Mesendoderm (in vitro differentiated cells): ENCODE results near the gene NEIL1.
"Not testable (repeated sequence)": the region's sequence is repeated elsewhere in the genome, so short reads cannot be mapped to it uniquely, and the experiment has no call there.

ENCODE experiments used
- DNase-seq: peaks from one replicate; pipeline ENCODE4 v3.0.0; 2013
- H2AK5ac ChIP-seq: 2 replicates; pipeline ENCODE4 v1.6.1; 2013; ENCODE audit warnings: low read length, inconsistent platforms
- H2BK120ac ChIP-seq: 2 replicates; pipeline ENCODE4 v1.6.1; 2013; ENCODE audit warnings: low read depth, mild to moderate bottlenecking, low read length, moderate library complexity, mixed read lengths
- H2BK15ac ChIP-seq: replicated peaks from 2 replicates; pipeline ENCODE4 v1.6.1; 2013; ENCODE audit warnings: low read depth, mild to moderate bottlenecking, moderate library complexity
- H2BK5ac ChIP-seq: 2 replicates; pipeline ENCODE4 v1.6.1; 2013; ENCODE audit warnings: low read length, inconsistent platforms
- H3K18ac ChIP-seq: 2 replicates; pipeline ENCODE4 v1.6.1; 2013; ENCODE audit warnings: mild to moderate bottlenecking, low read length, mixed read lengths
- H3K23ac ChIP-seq: one replicate; pipeline ENCODE4 v1.6.1; 2013; ENCODE audit warnings: low read length
- H3K27ac ChIP-seq: 2 replicates; pipeline ENCODE4 v1.5.1; 2013; ENCODE audit warnings: low read depth, mild to moderate bottlenecking, inconsistent platforms, low read length, moderate library complexity
- H3K27me3 ChIP-seq: 2 replicates; pipeline ENCODE4 v1.6.1; 2013; ENCODE audit warnings: low read length, control low read depth, mild to moderate bottlenecking, inconsistent platforms; ENCODE audit not compliant: insufficient read depth, poor library complexity
- H3K36me3 ChIP-seq: 2 replicates; pipeline ENCODE4 v1.6.1; 2013; ENCODE audit warnings: low read length, inconsistent platforms; ENCODE audit not compliant: control insufficient read depth, insufficient read depth
- H3K4ac ChIP-seq: one replicate; pipeline ENCODE4 v1.6.1; 2013; ENCODE audit warnings: low read depth, mild to moderate bottlenecking, low read length, moderate library complexity
- H3K4me1 ChIP-seq: 2 replicates; pipeline ENCODE4 v1.6.1; 2013; ENCODE audit warnings: low read depth, low read length, inconsistent platforms; ENCODE audit not compliant: control insufficient read depth
- H3K4me2 ChIP-seq: 2 replicates; pipeline ENCODE4 v1.6.1; 2013; ENCODE audit warnings: low read length
- H3K4me3 ChIP-seq: 2 replicates; pipeline ENCODE4 v1.5.1; 2013; ENCODE audit warnings: mild to moderate bottlenecking, low read length
- H3K56ac ChIP-seq: one replicate; pipeline ENCODE4 v1.6.1; 2013; ENCODE audit warnings: low read length
- H3K79me1 ChIP-seq: 2 replicates; pipeline ENCODE4 v1.6.1; 2013; ENCODE audit warnings: low read length, inconsistent platforms
- H3K79me2 ChIP-seq: 2 replicates; pipeline ENCODE4 v1.6.1; 2013; ENCODE audit warnings: mild to moderate bottlenecking, low read length; ENCODE audit not compliant: control insufficient read depth, insufficient read depth
- H3K9ac ChIP-seq: 2 replicates; pipeline ENCODE4 v1.6.1; 2013; ENCODE audit warnings: low read length, inconsistent platforms
- H4K5ac ChIP-seq: one replicate; pipeline ENCODE4 v1.6.1; 2013; ENCODE audit warnings: low read length
- H4K8ac ChIP-seq: one replicate; pipeline ENCODE4 v1.6.1; 2013; ENCODE audit warnings: low read depth, mild to moderate bottlenecking, control low read depth, low read length, moderate library complexity
- WGBS: extraction: QIAGEN DNeasy Blood & Tissue Kit; methylation state at CpG from one replicate; pipeline ENCODE4 v1.1.7; 2013; ENCODE audit warnings: low lambda C conversion rate, missing lambda C conversion rate; ENCODE audit not compliant: insufficient coverage; ENCODE audit errors: extremely low coverage; 5-methylcytosine and 5-hydroxymethylcytosine counted together

NEIL1 gene

DNA sequence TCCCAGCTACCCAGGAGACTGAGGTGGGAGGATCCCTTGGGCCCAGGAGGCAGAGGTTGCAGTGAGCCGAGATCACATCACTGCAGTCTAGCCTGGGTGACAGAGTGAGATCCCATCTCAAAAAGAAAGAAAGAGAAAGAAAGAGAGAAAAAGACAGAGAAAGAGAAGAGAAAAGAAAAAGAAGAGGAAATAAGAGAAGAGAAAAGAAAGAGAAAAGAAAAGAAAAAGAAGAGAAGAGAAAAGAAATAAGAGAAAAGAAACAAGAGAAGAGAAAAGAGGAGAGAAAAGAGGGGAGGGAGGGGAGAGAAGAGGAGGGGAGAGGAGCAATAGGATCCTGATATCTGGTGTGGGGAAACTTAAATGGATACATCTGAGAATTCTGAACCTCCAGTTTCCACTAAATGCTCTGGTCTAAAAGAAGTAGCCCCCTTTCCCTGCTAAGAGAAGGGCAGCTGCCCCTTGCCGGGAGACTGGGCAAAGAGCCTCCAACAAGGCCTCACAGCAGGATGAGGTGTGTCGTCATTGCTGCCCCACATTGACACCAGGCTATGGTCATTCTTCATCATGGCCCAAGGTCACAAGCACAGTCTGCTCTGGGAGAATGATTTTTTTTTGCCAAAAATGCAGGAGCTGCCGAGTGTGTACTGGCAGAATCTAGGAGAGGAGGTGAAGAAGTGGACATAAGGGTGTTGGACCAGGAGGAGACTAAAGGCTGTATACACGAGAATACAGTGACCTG lies 32.1 kb upstream of the NEIL1 start:
- WGBS = no CpG with 5 or more reads among the region's 5 CpGs
- H3K4ac ChIP-seq = no peak overlapping the region
- H3K79me1 ChIP-seq = no peaks in the 10 kb centered on the region
- no peak overlapping the region for H3K4me3 ChIP-seq
- H3K27me3 ChIP-seq = no peaks in the 10 kb centered on the region
- no peaks in the 10 kb centered on the region for H3K79me2 ChIP-seq
- H2BK15ac ChIP-seq = no peak overlapping the region
- H3K4me2 ChIP-seq = no peak overlapping the region
- no peak overlapping the region for H3K23ac ChIP-seq
- H2AK5ac ChIP-seq = no peak overlapping the region
- no peak overlapping the region for H3K27ac ChIP-seq
- H3K9ac ChIP-seq = no peak overlapping the region
- no peak for DNase-seq
- no peak overlapping the region for H4K8ac ChIP-seq
- H3K18ac ChIP-seq = no peak overlapping the region
- no peaks in the 10 kb centered on the region for H3K4me1 ChIP-seq
- no peak overlapping the region for H2BK120ac ChIP-seq
- no peaks in the 10 kb centered on the region for H3K36me3 ChIP-seq
- H2BK5ac ChIP-seq = no peak overlapping the region
- H4K5ac ChIP-seq = no peak overlapping the region
- no peak overlapping the region for H3K56ac ChIP-seq

DNA sequence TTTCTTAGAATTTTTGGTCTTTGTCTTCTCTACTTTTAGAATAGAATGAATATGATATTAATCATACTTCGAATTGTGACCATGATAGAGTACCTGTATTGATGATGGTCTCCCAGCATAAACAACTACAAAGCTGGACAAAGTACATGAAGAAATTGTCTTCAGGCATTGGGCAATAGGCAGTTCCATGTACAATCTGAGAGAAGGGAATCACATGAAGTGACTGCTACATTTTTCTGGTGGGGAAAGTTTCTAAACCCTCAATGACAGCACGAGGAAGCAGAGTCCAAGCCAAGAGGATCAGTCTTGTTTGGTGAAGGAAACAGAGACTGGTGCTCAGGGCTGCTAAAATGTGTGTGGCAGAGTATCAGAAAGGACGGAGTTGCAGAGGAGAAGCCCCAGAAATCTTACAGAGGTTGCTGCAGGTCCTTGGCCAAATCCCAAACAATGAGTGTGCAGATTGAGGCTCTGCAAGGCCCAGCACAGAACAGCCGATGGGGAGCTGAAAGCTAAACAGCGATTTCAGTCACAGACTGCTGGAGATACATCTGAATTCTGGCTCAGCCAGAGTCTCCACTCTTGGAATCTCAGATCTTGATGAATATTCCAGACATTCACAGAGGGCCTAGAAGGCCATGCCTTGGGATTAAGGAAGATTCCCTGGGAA lies 27.5 kb upstream of the NEIL1 start:
- H3K4ac ChIP-seq = not testable (repeated sequence)

DNA sequence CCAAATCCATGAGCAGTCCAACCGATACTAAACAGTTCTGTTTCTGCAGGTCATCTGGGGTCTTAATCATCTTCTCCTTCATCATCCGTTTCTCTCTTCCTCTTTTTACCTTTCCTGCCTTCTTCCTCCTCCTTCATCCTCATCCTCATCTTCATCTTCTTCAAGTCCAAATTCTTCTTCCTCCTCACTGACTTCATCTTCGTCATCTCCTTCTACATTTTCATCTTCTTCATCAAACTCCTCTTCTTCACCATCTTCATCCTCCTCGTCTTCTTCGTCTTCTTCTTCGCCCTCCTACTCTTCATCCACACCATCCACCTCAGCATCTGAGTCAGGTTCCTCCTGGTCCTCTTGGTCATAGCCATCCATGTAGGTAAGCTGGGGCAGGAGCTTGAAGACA lies 25.1 kb upstream of the NEIL1 start:
- Histone ChIP-seq H4K8ac (no peak overlapping the region), H3K9ac (no peak overlapping the region), H3K4me2 (no peak overlapping the region), H3K27me3 (no peaks in the 10 kb centered on the region), H3K36me3 (no peaks in the 10 kb centered on the region), H3K18ac (no peak overlapping the region), H4K5ac (no peak overlapping the region), H3K4me3 (no peak overlapping the region), H2BK5ac (no peak overlapping the region), H3K4me1 (no peaks in the 10 kb centered on the region), H3K56ac (no peak overlapping the region), H3K79me2 (no peaks in the 10 kb centered on the region), H3K23ac (no peak overlapping the region), H2BK15ac (no peak overlapping the region), H3K27ac (no peak overlapping the region), H3K4ac (no peak overlapping the region), H2BK120ac (no peak overlapping the region), H2AK5ac (no peak overlapping the region), H3K79me1 (no peaks in the 10 kb centered on the region)
- no peak for DNase-seq
- 100% methylated on average over 5 of the region's 6 CpGs for WGBS

More for the DNA sequence above, 27.5 kb upstream of the NEIL1 start:
- H2BK15ac ChIP-seq, H4K8ac ChIP-seq, H3K4me2 ChIP-seq, H3K4me3 ChIP-seq, H3K79me2 ChIP-seq, H3K56ac ChIP-seq, H3K27me3 ChIP-seq, H3K18ac ChIP-seq, H3K23ac ChIP-seq, H2BK5ac ChIP-seq, H4K5ac ChIP-seq, H3K79me1 ChIP-seq, H3K27ac ChIP-seq, DNase-seq, H3K4me1 ChIP-seq, H2BK120ac ChIP-seq, H3K9ac ChIP-seq, H3K36me3 ChIP-seq, H2AK5ac ChIP-seq: not testable (repeated sequence)
- WGBS = no CpG with 5 or more reads among the region's 5 CpGs

DNA sequence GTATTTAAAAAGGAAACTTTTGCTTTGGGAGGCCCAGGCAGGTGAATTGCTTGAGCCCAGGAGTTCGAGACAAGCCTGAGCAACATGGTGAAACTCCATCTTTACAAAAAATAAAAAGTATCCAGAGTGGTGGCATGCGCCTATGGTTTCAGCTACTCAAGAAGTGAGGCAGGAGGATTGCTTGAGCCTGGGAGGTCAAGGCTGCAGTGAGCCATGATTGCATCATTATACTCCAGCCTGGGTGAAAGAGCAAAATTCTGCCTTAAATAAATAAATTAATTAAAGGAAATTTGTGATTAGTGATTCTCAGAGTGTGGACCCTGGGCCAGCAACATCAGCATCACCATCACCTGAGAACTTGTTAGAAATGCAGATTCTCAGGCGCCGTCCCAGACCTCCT lies 20.9 kb upstream of the NEIL1 start:
- Histone ChIP-seq H3K27me3 (no peaks in the 10 kb centered on the region), H4K5ac (no peak overlapping the region), H3K79me1 (no peaks in the 10 kb centered on the region), H3K27ac (no peak overlapping the region), H3K23ac (no peak overlapping the region), H3K4me1 (no peaks in the 10 kb centered on the region), H3K18ac (no peak overlapping the region), H3K79me2 (no peaks in the 10 kb centered on the region), H2BK5ac (no peak overlapping the region), H4K8ac (no peak overlapping the region), H3K56ac (no peak overlapping the region), H2BK15ac (no peak overlapping the region), H3K9ac (no peak overlapping the region), H2BK120ac (no peak overlapping the region), H3K36me3 (no peaks in the 10 kb centered on the region), H3K4me2 (no peak overlapping the region), H3K4me3 (no peak overlapping the region), H3K4ac (no peak overlapping the region), H2AK5ac (no peak overlapping the region)
- no CpG with 5 or more reads among the region's 4 CpGs for WGBS
- no peak for DNase-seq

DNA sequence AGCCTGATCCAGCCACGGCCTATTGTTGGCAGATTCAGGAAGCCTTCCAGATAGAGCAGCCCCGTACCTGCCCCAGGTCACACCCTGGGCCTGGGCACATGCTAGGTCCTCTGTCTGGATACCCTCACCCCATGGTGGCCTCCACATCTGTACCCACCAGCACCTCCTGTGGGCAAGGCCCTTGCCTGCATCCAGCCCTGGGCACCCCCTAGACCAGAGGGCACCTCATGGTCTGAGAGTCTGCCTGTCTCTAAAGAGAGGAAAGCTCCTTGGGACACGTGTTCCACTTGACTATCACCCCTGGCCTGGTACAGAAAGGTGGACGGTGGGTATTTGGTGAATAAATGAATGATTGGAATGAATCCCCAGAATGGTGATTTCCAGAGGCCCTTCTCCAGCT lies 19.8 kb upstream of the NEIL1 start:
- Histone ChIP-seq H4K5ac (no peak overlapping the region), H3K4me2 (no peak overlapping the region), H3K9ac (no peak overlapping the region), H3K4ac (no peak overlapping the region), H3K27me3 (no peaks in the 10 kb centered on the region), H3K4me3 (no peak overlapping the region), H2BK15ac (no peak overlapping the region), H2BK120ac (no peak overlapping the region), H3K79me1 (no peaks in the 10 kb centered on the region), H3K36me3 (no peaks in the 10 kb centered on the region), H3K4me1 (no peaks in the 10 kb centered on the region), H4K8ac (no peak overlapping the region), H3K18ac (no peak overlapping the region), H3K27ac (no peak overlapping the region), H2AK5ac (no peak overlapping the region), H3K79me2 (no peaks in the 10 kb centered on the region), H2BK5ac (no peak overlapping the region), H3K56ac (no peak overlapping the region), H3K23ac (no peak overlapping the region)
- no peak for DNase-seq
- WGBS = no CpG with 5 or more reads among the region's 4 CpGs
